Adrenal gland (tissue), 12 donors: ENCODE data around the gene B4GAT1. TPM values are rescaled to one million over a fixed set of nuclear protein-coding genes. Genes with fewer than 3 reads are reported as not detected.
"Not testable (repeated sequence)": the region's sequence is repeated elsewhere in the genome, so short reads cannot be mapped to it uniquely, and the experiment has no call there.

Experiments
- DNase-seq, 7 donors: peaks; one replicate each; pipeline ENCODE4 v3.0.0-alpha.2; 2019 to 2020
- H3K27ac ChIP-seq, 5 donors: fragments of 200-600 bp; sonication (generic) in 4 of 5; 1 replicate in 3 of 5; 2 replicates in 2 of 5; pipeline versions ENCODE4 v1.5.1 to v1.8.0; 2016 to 2020; ENCODE audit warnings: mild to moderate bottlenecking in 1 of 5
- H3K27me3 ChIP-seq: fragments of 200-600 bp; 2 replicates; pipeline ENCODE4 v1.8.0; 2021
- H3K36me3 ChIP-seq, 2 donors: fragments of 200-600 bp; replicated peaks in 1 of 2; 1 replicate in 1 of 2; 2 replicates in 1 of 2; pipeline versions ENCODE4 v1.5.1 to v1.8.0; 2018 to 2022
- H3K4me1 ChIP-seq, 2 donors: fragments of 200-600 bp; replicated peaks in 1 of 2; 1 replicate in 1 of 2; 2 replicates in 1 of 2; pipeline versions ENCODE4 v1.5.1 to v1.8.0; 2018 to 2021
- H3K4me3 ChIP-seq, 4 donors: fragments of 200-600 bp; sonication (generic) in 3 of 4; one replicate each; pipeline ENCODE4 v1.5.1; 2016 to 2018
- H3K9me3 ChIP-seq, 3 donors: fragments of 200-600 bp; sonication (generic) in 1 of 3; replicated peaks in 1 of 3; 1 replicate in 2 of 3; 2 replicates in 1 of 3; pipeline versions ENCODE4 v1.5.1 to v1.8.0; 2016 to 2021
- CTCF ChIP-seq, 6 experiments: fragments of 450-650 bp in 4 of 6; fragments of 200-600 bp in 2 of 6; sonication (generic) in 1 of 6; IDR thresholded peaks; 1 replicate in 5 of 6; 2 replicates in 1 of 6; pipeline versions ENCODE4 v1.5.1 to v1.8.0; 2016 to 2021; ENCODE audit warnings: antibody characterized with exemption in 6 of 6, mild to moderate bottlenecking in 2 of 6, moderate library complexity in 1 of 6
- POLR2A ChIP-seq, 2 donors: fragments of 450-650 bp; IDR thresholded peaks; one replicate each; pipeline ENCODE4 v1.6.1; 2017; ENCODE audit warnings: antibody characterized with exemption in 2 of 2, mild to moderate bottlenecking in 2 of 2, moderate library complexity in 1 of 2
- WGBS, 4 donors: extraction: QIAGEN DNeasy Blood & Tissue Kit in 2 of 4; methylation state at CpG; one replicate each; pipeline versions ENCODE4 v1.1.5 to v1.1.7; 2013 to 2017; 5-methylcytosine and 5-hydroxymethylcytosine counted together
- intact Hi-C, 2 donors: fragments of 100-400 bp; cut with DNase I; formaldehyde crosslinking; loops; one replicate each; pipeline versions ENCODE4 v1.14.1 to v1.15.0; 2022 to 2023
- polyA plus RNA-seq, 3 donors: library from polyadenylated mRNA; stranded (reverse); fragments of 200-250 nt in 2 of 3; fragments of 350-450 nt in 1 of 3; fragmentation: Illumina TruSeq in 1 of 3; extraction: RNeasy Lipid Tissue Mini Kit (QIAGEN cat#74804) in 1 of 3; gene quantifications; one replicate each; pipeline ENCODE4 v1.2.3, GENCODE V29; 2013 to 2014
- total RNA-seq, 9 donors: library from RNA; depleted of rRNA in 4 of 9; stranded (reverse); fragments of >200 nt in 4 of 9; fragments of 120-200 nt in 1 of 9; fragmentation: NEBNext Ultra II Directional in 1 of 9; extraction: Animal tissue kit (Norgen Biotek cat#: 25700) in 1 of 9; gene quantifications; one replicate each; pipeline versions ENCODE4 v1.1.0 to v1.2.4, GENCODE V29; 2013 to 2023
- donor health status: healthy with polysubstance abuse.
- donor health status: Bipolar disorder and iron deficiency.
- donor health status: DM: yes; HTN: yes; CAD: no.
- donor health status: DM: no; HTN: no; CAD: no.
- donor health status: DM: no; HTN: no; CAD: no.
- donor health status: DM: yes; HTN: yes; CAD: no.

The B4GAT1 gene
- total and polyA plus RNA-seq, 12 donors: 20.8 to 115 (median 44.0) TPM

GRCh38 chr11:66312549-66313320 is 34.7 kb downstream of the B4GAT1 start:
- no peaks in the 10 kb centered on the region for H3K36me3 ChIP-seq
- TF ChIP-seq POLR2A (IDR thresholded peaks at IDR 0.05): peak in 1 of 2 donors; percentile 48
- TF ChIP-seq CTCF (IDR thresholded peaks at IDR 0.05): peak in 1 of 6 experiments; percentile 5
- 2 to 16% (median 3%) methylated on average over 9 to 52 of the region's 52 CpGs for WGBS, 4 donors
- no peaks in the 10 kb centered on the region for H3K27me3 ChIP-seq
- H3K27ac ChIP-seq: peak overlapping the region; percentile 67 to 91 (median 81)
- H3K9me3 ChIP-seq: no peaks in the 10 kb centered on the region
- H3K4me3 ChIP-seq: peak overlapping the region in 3 of 4 donors; percentile 36 to 57 (median 48)
- DNase-seq: peak; percentile 99 to 100 (median 99)
- H3K4me1 ChIP-seq: peaks cover 6 to 9% of the 10 kb centered on the region in 2 donors
- intact Hi-C loops: no loop called here

DNA sequence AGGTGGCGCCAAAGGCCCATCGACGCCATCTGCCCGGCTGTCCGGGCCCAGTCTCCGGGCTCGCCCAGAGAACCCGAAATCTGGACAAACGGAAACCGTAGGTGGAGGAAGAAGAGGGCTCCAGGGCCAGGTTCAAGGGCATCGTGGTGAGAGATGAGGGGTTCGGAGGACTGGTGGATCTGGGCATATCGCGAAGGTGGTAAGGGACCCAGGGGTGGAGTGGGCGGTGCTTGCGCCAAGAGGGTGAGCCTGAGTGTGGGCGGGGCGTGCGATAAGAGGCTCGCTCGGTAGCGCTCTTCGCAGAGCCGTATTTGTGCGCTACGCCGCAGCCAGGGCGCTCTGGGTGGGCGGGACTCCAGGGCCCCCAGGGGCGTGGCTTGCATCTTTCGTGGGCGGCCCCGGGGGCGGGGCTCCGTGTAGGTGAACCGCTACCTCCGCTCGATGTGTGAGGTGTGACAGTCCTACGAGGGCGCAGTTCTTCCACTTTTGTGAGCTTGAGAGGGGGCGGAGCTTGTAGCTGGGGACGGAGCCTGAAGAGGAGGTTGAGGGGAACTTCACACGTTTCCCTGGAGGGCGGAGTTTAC is 35.4 kb downstream of the B4GAT1 start:
- peak overlapping the region; percentile 67 to 91 (median 81) for H3K27ac ChIP-seq
- 0 to 1% (median 0%) methylated on average over 15 to 44 of the region's 44 CpGs for WGBS, 4 donors
- peak overlapping the region in 3 of 4 donors; percentile 36 to 57 (median 48) for H3K4me3 ChIP-seq
- DNase-seq: peak; percentile 87 to 97 (median 92)
- H3K9me3 ChIP-seq: no peaks in the 10 kb centered on the region
- intact Hi-C loops: no loop called here
- H3K36me3 ChIP-seq: no peaks in the 10 kb centered on the region
- TF ChIP-seq CTCF (IDR thresholded peaks at IDR 0.05) (peak; percentile 34 to 97 (median 90)), POLR2A (IDR thresholded peaks at IDR 0.05) (peak in 1 of 2 donors; percentile 57)
- no peaks in the 10 kb centered on the region for H3K27me3 ChIP-seq
- H3K4me1 ChIP-seq: peaks cover 6 to 7% of the 10 kb centered on the region in 2 donors

- Histone ChIP-seq H3K27me3 (no peaks in the 10 kb centered on the region), H3K27ac (peak overlapping the region; percentile 67 to 91 (median 81)), H3K36me3 (no peaks in the 10 kb centered on the region), H3K9me3 (no peaks in the 10 kb centered on the region), H3K4me1 (peaks cover 6 to 7% of the 10 kb centered on the region in 2 donors), H3K4me3 (peak overlapping the region in 2 of 4 donors; percentile 36 to 57)
- intact Hi-C loops: no loop called here
- WGBS, 4 donors: 14 to 43% (median 30%) methylated on average over 17 to 26 of the region's 26 CpGs
- TF ChIP-seq CTCF (IDR thresholded peaks at IDR 0.05) (peak in 1 of 6 experiments; percentile 83), POLR2A (IDR thresholded peaks at IDR 0.05) (no peak)
- no peak for DNase-seq
These were observed 35.9 kb downstream of the B4GAT1 start for GRCh38 chr11:66311470-66311964.

DNA sequence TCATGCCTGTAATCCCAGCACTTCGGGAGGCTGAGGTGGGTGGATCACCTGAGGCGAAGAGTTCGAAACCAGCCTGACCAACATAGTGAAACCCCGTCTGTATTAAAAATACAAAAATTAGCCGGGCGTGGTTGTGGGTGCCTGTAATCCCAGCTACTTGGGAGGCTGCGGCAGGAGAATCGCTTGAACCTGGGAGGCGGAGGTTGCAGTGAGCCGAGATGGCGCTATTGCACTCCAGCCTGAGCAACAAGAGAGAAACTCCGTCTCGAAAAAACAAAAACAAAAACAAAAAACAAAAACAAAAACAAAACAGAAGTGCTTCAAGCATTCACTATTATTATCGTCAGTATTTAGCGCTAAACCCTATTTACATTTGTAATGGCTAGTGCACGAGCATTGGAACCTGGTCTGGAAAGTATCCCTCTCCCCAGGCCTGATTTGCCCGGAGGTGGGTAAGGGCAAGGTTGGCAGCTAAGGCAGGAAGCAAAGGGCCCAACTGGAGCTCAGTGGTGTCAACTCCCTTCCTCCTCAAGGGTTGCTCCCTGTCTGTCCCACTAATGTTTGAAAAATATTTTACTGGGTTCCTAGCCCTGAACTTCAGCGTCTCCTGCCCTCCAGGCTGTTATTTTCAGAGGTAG is 36.5 kb downstream of the B4GAT1 start:
- WGBS, 4 donors: 80 to 88% (median 86%) methylated on average over 18 of the region's 18 CpGs
- H3K36me3 ChIP-seq, H3K9me3 ChIP-seq, intact Hi-C loops, H3K4me3 ChIP-seq, H3K27me3 ChIP-seq, DNase-seq, H3K27ac ChIP-seq, H3K4me1 ChIP-seq: not testable (repeated sequence)
